Measurements from ENCODE around the gene AAGAB. TPM values are rescaled to one million over a fixed set of nuclear protein-coding genes. Genes with fewer than 3 reads are reported as not detected.

AAGAB gene
- total RNA-seq, 1 experiment from 2014 or later: 56.5 TPM

DNA sequence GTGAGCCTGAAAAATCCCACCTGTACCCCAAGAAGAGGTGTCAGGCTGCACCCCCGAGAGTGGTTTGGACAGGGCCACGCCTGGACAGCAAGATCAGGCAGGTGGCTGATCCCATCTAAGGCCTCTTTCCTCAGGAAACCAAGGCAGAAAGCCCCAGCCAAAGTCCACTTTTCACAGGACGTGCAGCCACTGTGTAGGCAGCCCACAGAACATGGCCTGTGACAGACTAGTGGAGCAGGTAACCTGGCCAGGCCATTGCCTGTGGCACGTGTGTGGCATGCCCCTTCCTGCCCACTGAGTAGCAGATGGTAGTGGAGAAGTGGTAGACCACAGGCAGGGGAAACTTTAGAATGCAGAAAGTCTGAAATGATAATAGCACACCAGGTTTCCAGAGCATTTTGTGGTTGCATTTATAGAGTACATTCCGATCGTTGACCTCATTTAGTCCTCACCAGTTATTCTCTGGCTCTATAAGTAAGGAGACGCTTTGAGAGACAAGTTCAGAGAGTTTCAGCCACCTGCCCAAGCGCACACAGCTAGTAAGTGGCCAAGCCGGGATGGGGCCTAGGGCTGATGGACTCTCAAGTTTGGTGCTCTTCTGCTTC is 68.7 kb downstream of the AAGAB start:
- no peak overlapping the region for H3K4me2 ChIP-seq
- no peak overlapping the region for H2AFZ ChIP-seq
- BruUV-seq (replicated peaks): no TSS peak
- no peak for DNase-seq
- H3K9me3 ChIP-seq (ENCODE audit: insufficient read depth, low read depth): no peaks in the 10 kb centered on the region
- POLR2A ChIA-PET (ENCODE audit: unreplicated experiment): no interaction called here
- peaks cover 33% of the 10 kb centered on the region; the same call in 1 of the 2 replicates for H3F3A ChIP-seq (ENCODE audit: insufficient read depth, low read depth)
- H3K79me2 ChIP-seq (ENCODE audit: low read depth): 0 out of 2 replicates have a peak, but pooled peaks cover 5% of the 10 kb centered on the region
- H3K4me3 ChIP-seq: no peak overlapping the region
- H3K9me2 ChIP-seq (ENCODE audit: insufficient read depth): no peaks in the 10 kb centered on the region
- no peaks in the 10 kb centered on the region for H3K4me1 ChIP-seq (replicated peaks; ENCODE audit: insufficient read depth)
- peaks cover 40% of the 10 kb centered on the region for H3K36me3 ChIP-seq (ENCODE audit: low read depth)
- TF ChIP-seq EZH2 (IDR thresholded peaks at IDR 0.05; ENCODE audit: low read depth): no peak
- TF ChIP-seq, protein P1, sequence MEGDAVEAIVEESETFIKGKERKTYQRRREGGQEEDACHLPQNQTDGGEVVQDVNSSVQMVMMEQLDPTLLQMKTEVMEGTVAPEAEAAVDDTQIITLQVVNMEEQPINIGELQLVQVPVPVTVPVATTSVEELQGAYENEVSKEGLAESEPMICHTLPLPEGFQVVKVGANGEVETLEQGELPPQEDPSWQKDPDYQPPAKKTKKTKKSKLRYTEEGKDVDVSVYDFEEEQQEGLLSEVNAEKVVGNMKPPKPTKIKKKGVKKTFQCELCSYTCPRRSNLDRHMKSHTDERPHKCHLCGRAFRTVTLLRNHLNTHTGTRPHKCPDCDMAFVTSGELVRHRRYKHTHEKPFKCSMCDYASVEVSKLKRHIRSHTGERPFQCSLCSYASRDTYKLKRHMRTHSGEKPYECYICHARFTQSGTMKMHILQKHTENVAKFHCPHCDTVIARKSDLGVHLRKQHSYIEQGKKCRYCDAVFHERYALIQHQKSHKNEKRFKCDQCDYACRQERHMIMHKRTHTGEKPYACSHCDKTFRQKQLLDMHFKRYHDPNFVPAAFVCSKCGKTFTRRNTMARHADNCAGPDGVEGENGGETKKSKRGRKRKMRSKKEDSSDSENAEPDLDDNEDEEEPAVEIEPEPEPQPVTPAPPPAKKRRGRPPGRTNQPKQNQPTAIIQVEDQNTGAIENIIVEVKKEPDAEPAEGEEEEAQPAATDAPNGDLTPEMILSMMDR (conservative IDR thresholded peaks at IDR 0.05): no peak
- CTCF ChIA-PET: no interaction called here
- H3K27me3 ChIP-seq (ENCODE audit: insufficient read depth, low read depth): no peaks in the 10 kb centered on the region
- intact Hi-C loops (cut with micrococcal nuclease; ENCODE audit: unreplicated experiment): no loop called here
- no peaks in the 10 kb centered on the region for H4K20me1 ChIP-seq (ENCODE audit: insufficient read depth)
- no peak overlapping the region for H3K27ac ChIP-seq

DNA sequence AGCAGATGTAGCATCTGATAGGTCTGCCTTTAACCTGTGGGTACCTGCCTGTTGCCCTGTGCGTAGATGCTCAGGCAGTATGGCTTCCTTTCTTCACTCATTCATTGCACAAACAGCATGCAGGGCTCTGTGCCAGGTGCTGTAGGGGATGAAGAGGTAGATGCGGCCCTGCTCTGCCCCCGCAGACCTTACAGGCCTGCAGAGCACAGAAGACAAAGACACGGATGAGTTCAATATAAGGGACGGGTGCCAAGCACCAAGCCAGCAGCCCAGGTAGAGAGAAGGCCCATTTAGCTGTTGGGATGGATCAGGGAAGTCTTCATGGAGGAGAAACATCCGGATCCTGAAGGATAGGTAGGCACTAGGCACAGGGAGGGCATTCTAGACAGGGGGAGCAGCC is 69.4 kb downstream of the AAGAB start:
- no peaks in the 10 kb centered on the region for H4K20me1 ChIP-seq (ENCODE audit: insufficient read depth)
- DNase-seq: no peak
- H3K27ac ChIP-seq: no peak overlapping the region
- CTCF ChIA-PET: no interaction called here
- H3K4me1 ChIP-seq (replicated peaks; ENCODE audit: insufficient read depth): no peaks in the 10 kb centered on the region
- POLR2A ChIA-PET (ENCODE audit: unreplicated experiment): no interaction called here
- no peaks in the 10 kb centered on the region for H3K27me3 ChIP-seq (ENCODE audit: insufficient read depth, low read depth)
- peaks cover 40% of the 10 kb centered on the region for H3K36me3 ChIP-seq (ENCODE audit: low read depth)
- H3F3A ChIP-seq (ENCODE audit: insufficient read depth, low read depth): peaks cover 27% of the 10 kb centered on the region; the same call in 1 of the 2 replicates
- no peak overlapping the region for H2AFZ ChIP-seq
- no peaks in the 10 kb centered on the region for H3K9me3 ChIP-seq (ENCODE audit: insufficient read depth, low read depth)
- H3K9me2 ChIP-seq (ENCODE audit: insufficient read depth): no peaks in the 10 kb centered on the region
- H3K79me2 ChIP-seq (ENCODE audit: low read depth): peaks cover 9% of the 10 kb centered on the region; the same call in 1 of the 2 replicates
- H3K4me3 ChIP-seq: no peak overlapping the region
- BruUV-seq (replicated peaks): no TSS peak
- intact Hi-C loops (cut with micrococcal nuclease; ENCODE audit: unreplicated experiment): no loop called here
- TF ChIP-seq, protein P1 (conservative IDR thresholded peaks at IDR 0.05): no peak
- no peak overlapping the region for H3K4me2 ChIP-seq

DNA sequence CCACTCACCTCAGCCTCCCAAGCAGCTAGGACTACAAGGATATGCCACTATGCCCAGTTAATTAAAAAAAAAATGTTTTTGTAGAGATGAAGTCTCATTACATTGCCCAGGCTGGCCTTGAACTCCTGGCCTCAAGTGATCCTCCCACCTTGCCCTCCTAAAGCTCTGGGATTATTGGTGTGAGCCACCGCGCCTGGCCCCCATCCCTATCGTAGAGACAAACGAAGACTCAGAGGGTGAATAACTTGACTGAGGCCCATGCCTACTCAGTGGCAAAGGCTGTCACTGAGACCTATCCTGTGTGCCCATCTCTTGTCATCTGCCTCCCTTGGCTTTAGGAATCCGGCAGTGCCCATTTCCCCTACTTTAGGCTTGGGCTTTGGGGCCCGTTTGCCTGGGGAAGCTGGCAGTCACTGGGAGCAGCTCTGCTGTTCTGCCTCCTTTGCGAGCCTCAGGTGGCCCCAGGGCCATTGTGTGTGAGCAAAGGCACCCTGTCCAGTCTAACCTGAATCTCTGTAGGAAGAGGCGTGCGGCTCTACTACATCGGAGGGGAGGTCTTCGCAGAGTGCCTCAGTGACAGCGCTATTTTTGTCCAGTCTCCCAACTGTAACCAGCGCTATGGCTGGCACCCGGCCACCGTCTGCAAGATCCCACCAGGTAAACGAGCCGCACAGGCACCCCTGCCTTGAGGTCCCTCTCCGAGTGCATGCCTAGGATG is 70.1 kb downstream of the AAGAB start:
- no peak overlapping the region for H3K27ac ChIP-seq
- H3K4me3 ChIP-seq: no peak overlapping the region
- no peaks in the 10 kb centered on the region for H3K9me3 ChIP-seq (ENCODE audit: insufficient read depth, low read depth)
- TF ChIP-seq, protein P1 (conservative IDR thresholded peaks at IDR 0.05): no peak
- TF ChIP-seq EZH2 (IDR thresholded peaks at IDR 0.05; ENCODE audit: low read depth): no peak
- POLR2A ChIA-PET (ENCODE audit: unreplicated experiment): no interaction called here
- no peaks in the 10 kb centered on the region for H3K27me3 ChIP-seq (ENCODE audit: insufficient read depth, low read depth)
- BruUV-seq (replicated peaks): no TSS peak
- 0 out of 2 replicates have a peak, but pooled peaks cover 2% of the 10 kb centered on the region for H3K4me1 ChIP-seq (replicated peaks; ENCODE audit: insufficient read depth)
- peaks cover 40% of the 10 kb centered on the region for H3K36me3 ChIP-seq (ENCODE audit: low read depth)
- H3K79me2 ChIP-seq (ENCODE audit: low read depth): peaks cover 16% of the 10 kb centered on the region
- H3K9me2 ChIP-seq (ENCODE audit: insufficient read depth): no peaks in the 10 kb centered on the region
- CTCF ChIA-PET: no interaction called here
- H3F3A ChIP-seq (ENCODE audit: insufficient read depth, low read depth): peaks cover 22% of the 10 kb centered on the region; the same call in 1 of the 2 replicates
- no peak overlapping the region for H2AFZ ChIP-seq
- no peaks in the 10 kb centered on the region for H4K20me1 ChIP-seq (ENCODE audit: insufficient read depth)
- intact Hi-C loops (cut with micrococcal nuclease; ENCODE audit: unreplicated experiment): no loop called here
- DNase-seq: no peak
- no peak overlapping the region for H3K4me2 ChIP-seq

All from PC-9 (cell line).